HepG2 (cell line): ENCODE results near the gene KRT12. TPM values are rescaled to one million over a fixed set of nuclear protein-coding genes. Genes with fewer than 3 reads are reported as not detected.
A peak's percentile ranks its signal among the peaks of the same experiment; 100 is the strongest.

ENCODE experiments used
- FOXA1 ChIP-seq, 2 experiments: fragments of 450-650 bp in 1 of 2; sonication (generic) in 1 of 2; formaldehyde crosslinking in 1 of 2; IDR thresholded peaks; 2 replicates each; pipeline versions ENCODE4 v1.4.0 to v1.6.1; 2016 to 2020; ENCODE audit warnings: missing genetic modification reagents in 1 of 2
- KAT2B ChIP-seq: fragments of 150-350 bp; IDR thresholded peaks from 2 replicates; pipeline ENCODE4 v1.6.1; 2014; ENCODE audit warnings: low read depth, low read length, borderline replicate concordance
- KDM5A ChIP-seq: fragments of 200-600 bp; sonication (generic); IDR thresholded peaks from 2 replicates; pipeline ENCODE4 v1.7.0; 2018; ENCODE audit warnings: antibody characterized with exemption, mild to moderate bottlenecking, low read length, borderline replicate concordance
- KDM5B ChIP-seq: sonication (generic); formaldehyde crosslinking; IDR thresholded peaks from 2 replicates; pipeline ENCODE4 v1.4.0; 2020; ENCODE audit warnings: missing genetic modification reagents, mild to moderate bottlenecking, borderline replicate concordance
- KMT2B ChIP-seq: IDR thresholded peaks from 2 replicates; pipeline ENCODE4 v1.6.1; 2016; ENCODE audit warnings: missing genetic modification reagents, missing compliant biosample characterization
- LRRFIP1 ChIP-seq: sonication (generic); formaldehyde crosslinking; conservative IDR thresholded peaks from 2 replicates; pipeline ENCODE4 v1.4.0; 2020; ENCODE audit warnings: missing genetic modification reagents
- MATR3 ChIP-seq: sonication (generic); formaldehyde crosslinking; IDR thresholded peaks from 2 replicates; pipeline ENCODE4 v1.4.0; 2020; ENCODE audit warnings: missing genetic modification reagents
- MTA1 ChIP-seq: sonication (generic); formaldehyde crosslinking; IDR thresholded peaks from 2 replicates; pipeline ENCODE4 v1.4.0; 2020; ENCODE audit warnings: missing genetic modification reagents, mild to moderate bottlenecking, borderline replicate concordance
- NFE2L1 ChIP-seq: sonication (generic); formaldehyde crosslinking; IDR thresholded peaks from 2 replicates; pipeline ENCODE4 v1.4.0; 2020; ENCODE audit warnings: missing genetic modification reagents, mild to moderate bottlenecking, borderline replicate concordance
- RCOR2 ChIP-seq: IDR thresholded peaks from 2 replicates; pipeline ENCODE4 v1.6.1; 2016; ENCODE audit warnings: missing biosample characterization, missing genetic modification reagents
- SKIL ChIP-seq: sonication (generic); formaldehyde crosslinking; IDR thresholded peaks from 2 replicates; pipeline ENCODE4 v1.8.0; 2022; ENCODE audit warnings: missing genetic modification reagents, mild to moderate bottlenecking, moderate library complexity, borderline replicate concordance
- TCF12 ChIP-seq, 2 experiments: fragments of 450-650 bp in 1 of 2; sonication (generic) in 1 of 2; formaldehyde crosslinking in 1 of 2; IDR thresholded peaks; 2 replicates each; pipeline versions ENCODE4 v1.6.1 to v1.8.0; 2017 to 2022; ENCODE audit warnings: antibody characterized with exemption in 1 of 2, mild to moderate bottlenecking in 1 of 2, missing genetic modification reagents in 1 of 2, moderate library complexity in 1 of 2
- TCF7 ChIP-seq: sonication (generic); IDR thresholded peaks from 2 replicates; pipeline ENCODE4 v1.6.1; 2016; ENCODE audit warnings: antibody characterized with exemption, low read depth
- ZKSCAN1 ChIP-seq: fragments of 150-350 bp; IDR thresholded peaks from 2 replicates; pipeline ENCODE4 v1.6.1; 2014; ENCODE audit warnings: low read length
- ZNF572 ChIP-seq: sonication (generic); formaldehyde crosslinking; IDR thresholded peaks from 2 replicates; pipeline ENCODE4 v1.5.1; 2020; ENCODE audit warnings: mild to moderate bottlenecking, missing genetic modification reagents
- ZNF652 ChIP-seq: IDR thresholded peaks from 2 replicates; pipeline ENCODE4 v1.6.1; 2016; ENCODE audit warnings: low read depth, borderline replicate concordance
- ZNF839 ChIP-seq: sonication (generic); formaldehyde crosslinking; IDR thresholded peaks from 2 replicates; pipeline ENCODE4 v1.4.0; 2020; ENCODE audit warnings: missing genetic modification reagents, mild to moderate bottlenecking, borderline replicate concordance
- polyA plus RNA-seq, 8 experiments: library from polyadenylated mRNA; depleted of rRNA in 3 of 8; stranded (reverse) in 7 of 8; unstranded in 1 of 8; fragments of >200 nt; fragmentation: Illumina TruSeq in 4 of 8; extraction: Trizol in 4 of 8; gene quantifications; 2 replicates each; pipeline versions ENCODE4 v1.2.1 to v1.2.3, GENCODE V29; 2011 to 2016; ENCODE audit warnings: low read depth in 4 of 8, missing spikeins in 1 of 8, mixed read lengths in 1 of 8; ENCODE audit not compliant: insufficient read depth in 1 of 8
- total RNA-seq, 5 experiments: library from RNA; depleted of rRNA; stranded (reverse); fragments of >200 nt; fragmentation: Illumina TruSeq; extraction: Trizol; gene quantifications; 2 replicates each; pipeline ENCODE4 v1.2.3, GENCODE V29; 2016; ENCODE audit warnings: low read depth in 1 of 5
- TF ChIP-seq, protein P1 (sequence below): sonication (generic); formaldehyde crosslinking; IDR thresholded peaks from 2 replicates; pipeline ENCODE4 v1.9.0; 2021; ENCODE audit warnings: missing genetic modification reagents, borderline replicate concordance
- TF ChIP-seq, protein P2 (sequence below): sonication (generic); formaldehyde crosslinking; IDR thresholded peaks from 2 replicates; pipeline ENCODE4 v1.5.1; 2020; ENCODE audit warnings: mild to moderate bottlenecking, missing genetic modification reagents, moderate library complexity

The KRT12 gene
- total and polyA plus RNA-seq, 2 of the 13 experiments (the other 11 are each of a cell fraction or from before 2014, with no cell fraction given): 0.07 to 0.09 TPM

- no peak for TF ChIP-seq LRRFIP1 (CRISPR knock-in tag)
- TF ChIP-seq TCF12 (IDR thresholded peaks at IDR 0.05): no peak
- peak; percentile 45 for TF ChIP-seq TCF12 (CRISPR knock-in tag; IDR thresholded peaks at IDR 0.05)
- TF ChIP-seq ZNF572 (CRISPR knock-in tag): no peak
- TF ChIP-seq KDM5A: no peak
- TF ChIP-seq MATR3 (CRISPR knock-in tag): no peak
- TF ChIP-seq ZNF839 (CRISPR knock-in tag): no peak
- peak; percentile 46; the same call in 1 of the 2 replicates for TF ChIP-seq KDM5B (CRISPR knock-in tag)
- TF ChIP-seq, protein P1, sequence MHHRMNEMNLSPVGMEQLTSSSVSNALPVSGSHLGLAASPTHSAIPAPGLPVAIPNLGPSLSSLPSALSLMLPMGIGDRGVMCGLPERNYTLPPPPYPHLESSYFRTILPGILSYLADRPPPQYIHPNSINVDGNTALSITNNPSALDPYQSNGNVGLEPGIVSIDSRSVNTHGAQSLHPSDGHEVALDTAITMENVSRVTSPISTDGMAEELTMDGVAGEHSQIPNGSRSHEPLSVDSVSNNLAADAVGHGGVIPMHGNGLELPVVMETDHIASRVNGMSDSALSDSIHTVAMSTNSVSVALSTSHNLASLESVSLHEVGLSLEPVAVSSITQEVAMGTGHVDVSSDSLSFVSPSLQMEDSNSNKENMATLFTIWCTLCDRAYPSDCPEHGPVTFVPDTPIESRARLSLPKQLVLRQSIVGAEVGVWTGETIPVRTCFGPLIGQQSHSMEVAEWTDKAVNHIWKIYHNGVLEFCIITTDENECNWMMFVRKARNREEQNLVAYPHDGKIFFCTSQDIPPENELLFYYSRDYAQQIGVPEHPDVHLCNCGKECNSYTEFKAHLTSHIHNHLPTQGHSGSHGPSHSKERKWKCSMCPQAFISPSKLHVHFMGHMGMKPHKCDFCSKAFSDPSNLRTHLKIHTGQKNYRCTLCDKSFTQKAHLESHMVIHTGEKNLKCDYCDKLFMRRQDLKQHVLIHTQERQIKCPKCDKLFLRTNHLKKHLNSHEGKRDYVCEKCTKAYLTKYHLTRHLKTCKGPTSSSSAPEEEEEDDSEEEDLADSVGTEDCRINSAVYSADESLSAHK (CRISPR knock-in tag): no peak
- no peak for TF ChIP-seq NFE2L1 (CRISPR knock-in tag)
- TF ChIP-seq KMT2B (CRISPR knock-in tag): peak; percentile 77
- no peak for TF ChIP-seq SKIL
- TF ChIP-seq ZKSCAN1: no peak
- no peak for TF ChIP-seq TCF7
- no peak for TF ChIP-seq FOXA1 (IDR thresholded peaks at IDR 0.05)
- no peak for TF ChIP-seq FOXA1 (CRISPR knock-in tag; IDR thresholded peaks at IDR 0.05)
- TF ChIP-seq KAT2B: no peak
- TF ChIP-seq, protein P2, sequence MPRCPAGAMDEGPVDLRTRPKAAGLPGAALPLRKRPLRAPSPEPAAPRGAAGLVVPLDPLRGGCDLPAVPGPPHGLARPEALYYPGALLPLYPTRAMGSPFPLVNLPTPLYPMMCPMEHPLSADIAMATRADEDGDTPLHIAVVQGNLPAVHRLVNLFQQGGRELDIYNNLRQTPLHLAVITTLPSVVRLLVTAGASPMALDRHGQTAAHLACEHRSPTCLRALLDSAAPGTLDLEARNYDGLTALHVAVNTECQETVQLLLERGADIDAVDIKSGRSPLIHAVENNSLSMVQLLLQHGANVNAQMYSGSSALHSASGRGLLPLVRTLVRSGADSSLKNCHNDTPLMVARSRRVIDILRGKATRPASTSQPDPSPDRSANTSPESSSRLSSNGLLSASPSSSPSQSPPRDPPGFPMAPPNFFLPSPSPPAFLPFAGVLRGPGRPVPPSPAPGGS (CRISPR knock-in tag): 0 out of 2 replicates have a peak, but pooled peaks have one; percentile 45
- no peak for TF ChIP-seq ZNF652 (CRISPR knock-in tag)
- no peak for TF ChIP-seq MTA1 (CRISPR knock-in tag)
- no peak for TF ChIP-seq RCOR2 (CRISPR knock-in tag)
Measured at GRCh38 chr17:40818733-40819527, 48.1 kb downstream of the KRT12 start (continued).
